HepG2 (cell line): ENCODE data around the gene SETD7. TPM values are rescaled to one million over a fixed set of nuclear protein-coding genes. Genes with fewer than 3 reads are reported as not detected.

ENCODE experiments used
- ARID4A ChIP-seq: sonication (generic); formaldehyde crosslinking; IDR thresholded peaks from 2 replicates; pipeline ENCODE4 v1.5.0; 2020; ENCODE audit warnings: mild to moderate bottlenecking, missing genetic modification reagents, borderline replicate concordance
- E2F1 ChIP-seq: sonication (generic); formaldehyde crosslinking; IDR thresholded peaks from 2 replicates; pipeline ENCODE4 v1.5.0; 2020; ENCODE audit warnings: missing genetic modification reagents
- ESRRA ChIP-seq: sonication (generic); formaldehyde crosslinking; IDR thresholded peaks from 2 replicates; pipeline ENCODE4 v1.5.1; 2020; ENCODE audit warnings: mild to moderate bottlenecking, low read depth, missing genetic modification reagents
- POLR2A ChIP-seq, 2 experiments: IDR thresholded peaks; 2 replicates each; pipeline ENCODE4 v1.6.1; 2011; ENCODE audit warnings: low read depth in 2 of 2, low read length in 2 of 2, mild to moderate bottlenecking in 1 of 2, moderate library complexity in 1 of 2; ENCODE audit not compliant: insufficient read depth in 1 of 2
- SNAPC4 ChIP-seq: sonication (generic); formaldehyde crosslinking; IDR thresholded peaks from 2 replicates; pipeline ENCODE4 v1.4.0; 2020; ENCODE audit warnings: mild to moderate bottlenecking, missing genetic modification reagents
- THAP9 ChIP-seq: sonication (generic); formaldehyde crosslinking; IDR thresholded peaks from 2 replicates; pipeline ENCODE4; 2020; ENCODE audit warnings: missing genetic modification reagents, mild to moderate bottlenecking, borderline replicate concordance
- ZBTB1 ChIP-seq: sonication (generic); formaldehyde crosslinking; IDR thresholded peaks from 2 replicates; pipeline ENCODE4 v1.4.0; 2020; ENCODE audit warnings: missing genetic modification reagents, borderline replicate concordance
- ZNF558 ChIP-seq: sonication (generic); formaldehyde crosslinking; IDR thresholded peaks from 2 replicates; pipeline ENCODE4 v1.9.0; 2022; ENCODE audit warnings: mild to moderate bottlenecking, missing genetic modification reagents, borderline replicate concordance
- ZNF589 ChIP-seq: sonication (generic); formaldehyde crosslinking; conservative IDR thresholded peaks from 2 replicates; pipeline ENCODE4 v1.8.0; 2022; ENCODE audit warnings: mild to moderate bottlenecking, moderate library complexity, missing genetic modification reagents
- ZNF780A ChIP-seq: sonication (generic); formaldehyde crosslinking; IDR thresholded peaks from 2 replicates; pipeline ENCODE4 v1.8.0; 2022; ENCODE audit warnings: mild to moderate bottlenecking, missing genetic modification reagents, moderate library complexity
- polyA plus RNA-seq, 8 experiments: library from polyadenylated mRNA; depleted of rRNA in 3 of 8; stranded (reverse) in 7 of 8; unstranded in 1 of 8; fragments of >200 nt; fragmentation: Illumina TruSeq in 4 of 8; extraction: Trizol in 4 of 8; gene quantifications; 2 replicates each; pipeline versions ENCODE4 v1.2.1 to v1.2.3, GENCODE V29; 2011 to 2016; ENCODE audit warnings: low read depth in 4 of 8, missing spikeins in 1 of 8, mixed read lengths in 1 of 8; ENCODE audit not compliant: insufficient read depth in 1 of 8
- total RNA-seq, 5 experiments: library from RNA; depleted of rRNA; stranded (reverse); fragments of >200 nt; fragmentation: Illumina TruSeq; extraction: Trizol; gene quantifications; 2 replicates each; pipeline ENCODE4 v1.2.3, GENCODE V29; 2016; ENCODE audit warnings: low read depth in 1 of 5

Gene SETD7
- total and polyA plus RNA-seq, 2 of the 13 experiments (the other 11 are each of a cell fraction or from before 2014, with no cell fraction given): 0.08 to 0.22 TPM

- 0 out of 2 replicates have a peak, but pooled peaks have one; percentile 44 for TF ChIP-seq ARID4A (CRISPR knock-in tag)
- 0 out of 2 replicates have a peak, but pooled peaks have one; percentile 23 for TF ChIP-seq ZNF558
- 0 out of 2 replicates have a peak, but pooled peaks have one; percentile 13 for TF ChIP-seq SNAPC4 (CRISPR knock-in tag)
- TF ChIP-seq ZBTB1: no peak
- TF ChIP-seq THAP9 (CRISPR knock-in tag): 0 out of 2 replicates have a peak, but pooled peaks have one; percentile 2
- TF ChIP-seq E2F1 (CRISPR knock-in tag): no peak
- TF ChIP-seq ZNF589 (CRISPR knock-in tag): peak; percentile 62; the same call in 1 of the 2 replicates
- peak; percentile 8; the same call in 1 of the 2 replicates for TF ChIP-seq ESRRA
- 0 out of 2 replicates have a peak, but pooled peaks have one; percentile 58 for TF ChIP-seq ZNF780A
- peak in 1 of 2 experiments; percentile 11; a peak in 1 of 4 replicates for TF ChIP-seq POLR2A (IDR thresholded peaks at IDR 0.05; ENCODE audit: insufficient read depth in 1 of 2, low read depth in 2 of 2, low read length in 2 of 2)
Measured at GRCh38 chr4:139454111-139455045, 101.6 kb downstream of the SETD7 start, which contains the start of gene RAB33B (continued).
